NCI-H345 treated with DMSO at 0.1 percent for 48 hours (cell line): Measurements from ENCODE around the gene MBD6.
"Not testable (repeated sequence)": the region's sequence is repeated elsewhere in the genome, so short reads cannot be mapped to it uniquely, and the experiment has no call there.

ENCODE experiments used
- DNase-seq: peaks from one replicate; lab custom pipeline; 2025; ENCODE audit not compliant: unreplicated experiment; lab: John Stamatoyannopoulos, UW

Gene MBD6

GRCh38 chr12:57515408-57515933 lies 7.2 kb upstream of the MBD6 start:
- no peak for DNase-seq

- no peak for DNase-seq
Observed at GRCh38 chr12:57515934-57516541, 6.6 kb upstream of the MBD6 start.

- DNase-seq: no peak
Observed at GRCh38 chr12:57516617-57517153, 5.9 kb upstream of the MBD6 start.

- no peak for DNase-seq
Observed at GRCh38 chr12:57517187-57517586, 5.4 kb upstream of the MBD6 start.

- DNase-seq: not testable (repeated sequence)
Observed at GRCh38 chr12:57517718-57518117, 4.9 kb upstream of the MBD6 start.

- DNase-seq: no peak
Observed at GRCh38 chr12:57518176-57518919, 4.3 kb upstream of the MBD6 start.

- DNase-seq: no peak
Observed at GRCh38 chr12:57518920-57519795, 3.5 kb upstream of the MBD6 start.

- no peak for DNase-seq
Observed at GRCh38 chr12:57519796-57520052, 2.9 kb upstream of the MBD6 start.

GRCh38 chr12:57520053-57520818 lies 2.4 kb upstream of the MBD6 start, which contains the start of gene DDIT3:
DDIT3 (minus strand) TSS chr12:57520514; CDS start chr12:57517406, 3,108 bp downstream.
- peak; percentile 97 for DNase-seq

- no peak for DNase-seq
Observed at GRCh38 chr12:57521525-57522010, 1.1 kb upstream of the MBD6 start.

- DNase-seq: no peak
Observed at GRCh38 chr12:57522887-57523705, 472 bp downstream of the MBD6 start.

GRCh38 chr12:57523706-57524614 lies 1.3 kb downstream of the MBD6 start:
- DNase-seq: no peak

GRCh38 chr12:57524814-57525614 lies 2.4 kb downstream of the MBD6 start:
- DNase-seq: no peak

- DNase-seq: no peak
Observed at GRCh38 chr12:57525615-57526383, 3.2 kb downstream of the MBD6 start.

GRCh38 chr12:57526477-57527126 lies 4.0 kb downstream of the MBD6 start:
- no peak for DNase-seq

- DNase-seq: no peak
Observed at GRCh38 chr12:57527184-57527583, 4.6 kb downstream of the MBD6 start.

- DNase-seq: no peak
Observed at GRCh38 chr12:57528176-57528575, 5.6 kb downstream of the MBD6 start.
